Measurements from ENCODE around the gene TMED8.

DNA sequence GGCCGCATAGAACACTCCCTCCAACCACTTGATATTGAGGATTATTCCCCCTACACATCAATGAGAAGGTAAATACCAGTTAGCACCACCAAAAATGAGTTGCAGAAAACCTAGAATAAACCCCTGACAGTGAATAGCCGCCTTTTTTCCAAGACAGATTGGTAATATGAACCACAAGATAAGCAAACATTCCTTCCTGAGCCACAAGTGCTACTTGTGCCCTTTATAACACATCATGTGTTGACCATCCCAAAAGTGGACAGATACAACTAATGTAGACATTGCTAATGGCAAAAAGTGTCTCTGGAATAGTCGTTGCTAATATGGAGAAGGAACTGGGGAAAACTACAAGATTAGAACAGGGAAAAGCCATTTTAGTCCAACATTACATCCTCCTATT is 29.2 kb upstream of the TMED8 start:
- TF ChIP-seq POLR2A (IDR thresholded peaks at IDR 0.05): no peak
- TF ChIP-seq CTCF (IDR thresholded peaks at IDR 0.05): no peak

All from body of pancreas (tissue), 4 donors.